ENCODE data around the gene NEMP2. TPM values are rescaled to one million over a fixed set of nuclear protein-coding genes. Genes with fewer than 3 reads are reported as not detected.

NEMP2 gene
- total RNA-seq, 2 experiments from 2014 or later, result 17.2 to 19.5 TPM

- CTCF ChIA-PET, result interaction anchor here (1.1 kb wide), 1 partner anchor 9 kb away, joined by 3 read pairs; no protein-coding TSS in a partner anchor
- no peak overlapping the region for H3K4me3 Mint-ChIP-seq
- peaks cover 28% of the 10 kb centered on the region for H3K4me1 Mint-ChIP-seq (ENCODE audit: low read depth)
- TF ChIP-seq, protein P1, sequence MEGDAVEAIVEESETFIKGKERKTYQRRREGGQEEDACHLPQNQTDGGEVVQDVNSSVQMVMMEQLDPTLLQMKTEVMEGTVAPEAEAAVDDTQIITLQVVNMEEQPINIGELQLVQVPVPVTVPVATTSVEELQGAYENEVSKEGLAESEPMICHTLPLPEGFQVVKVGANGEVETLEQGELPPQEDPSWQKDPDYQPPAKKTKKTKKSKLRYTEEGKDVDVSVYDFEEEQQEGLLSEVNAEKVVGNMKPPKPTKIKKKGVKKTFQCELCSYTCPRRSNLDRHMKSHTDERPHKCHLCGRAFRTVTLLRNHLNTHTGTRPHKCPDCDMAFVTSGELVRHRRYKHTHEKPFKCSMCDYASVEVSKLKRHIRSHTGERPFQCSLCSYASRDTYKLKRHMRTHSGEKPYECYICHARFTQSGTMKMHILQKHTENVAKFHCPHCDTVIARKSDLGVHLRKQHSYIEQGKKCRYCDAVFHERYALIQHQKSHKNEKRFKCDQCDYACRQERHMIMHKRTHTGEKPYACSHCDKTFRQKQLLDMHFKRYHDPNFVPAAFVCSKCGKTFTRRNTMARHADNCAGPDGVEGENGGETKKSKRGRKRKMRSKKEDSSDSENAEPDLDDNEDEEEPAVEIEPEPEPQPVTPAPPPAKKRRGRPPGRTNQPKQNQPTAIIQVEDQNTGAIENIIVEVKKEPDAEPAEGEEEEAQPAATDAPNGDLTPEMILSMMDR (IDR thresholded peaks at IDR 0.05), result no peak
- POLR2A ChIA-PET, result interaction anchor here (1.2 kb wide), 1 partner anchor 39 kb away, joined by 3 read pairs; the partner anchor contains the start of gene NEMP2
- H3K9me3 Mint-ChIP-seq, result no peaks in the 10 kb centered on the region
- no peaks in the 10 kb centered on the region for H3K27me3 Mint-ChIP-seq
- ATAC-seq (no peak), DNase-seq (no peak)
- intact Hi-C loops (cut with micrococcal nuclease), result no loop called here
- H3K27ac Mint-ChIP-seq, result no peak overlapping the region
- no peaks in the 10 kb centered on the region for H3K36me3 Mint-ChIP-seq (ENCODE audit: low read depth)
Observed at GRCh38 chr2:190574169-190574568, 39.6 kb upstream of the NEMP2 start.

GRCh38 chr2:190572246-190572645 is 37.7 kb upstream of the NEMP2 start:
- CTCF ChIA-PET, result interaction anchor here (1.6 kb wide), 1 partner anchor 21 kb away, joined by 3 read pairs; no protein-coding TSS in a partner anchor
- Mint-ChIP-seq H3K4me3 (no peak overlapping the region), H3K27me3 (no peaks in the 10 kb centered on the region), H3K27ac (no peak overlapping the region), H3K36me3 (ENCODE audit: low read depth) (peaks cover 6% of the 10 kb centered on the region), H3K4me1 (ENCODE audit: low read depth) (peaks cover 14% of the 10 kb centered on the region), H3K9me3 (peaks cover 7% of the 10 kb centered on the region)
- no peak for ATAC-seq
- intact Hi-C loops (cut with micrococcal nuclease), result no loop called here
- POLR2A ChIA-PET, result no interaction called here
- DNase-seq, result no peak
- TF ChIP-seq, protein P1 (IDR thresholded peaks at IDR 0.05), result no peak

DNA sequence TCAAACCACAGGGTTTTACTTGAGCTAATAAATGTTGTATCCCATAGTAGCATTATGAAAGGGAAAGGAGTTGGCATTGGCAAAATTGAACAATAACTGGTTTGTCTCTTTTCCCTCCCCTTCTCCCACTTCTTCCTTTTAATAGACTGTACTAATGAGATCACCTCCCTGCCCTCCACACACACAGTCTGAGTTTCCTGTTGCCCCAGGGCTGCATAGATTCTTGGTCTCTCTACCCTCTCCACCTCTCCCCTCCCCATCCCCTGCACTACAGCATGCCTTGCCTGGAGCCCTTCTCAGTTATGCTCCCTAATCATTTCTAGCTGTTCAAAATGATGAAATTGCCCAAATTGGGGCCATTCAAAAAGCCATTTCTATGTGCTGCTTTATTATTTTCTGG is 37.2 kb upstream of the NEMP2 start:
- POLR2A ChIA-PET, result interaction anchor here (1.6 kb wide), 1 partner anchor 37 kb away, joined by 4 read pairs; the partner anchor contains the start of gene NEMP2
- ATAC-seq, result no peak
- H3K27ac Mint-ChIP-seq, result no peak overlapping the region

GRCh38 chr2:190570871-190571270 is 36.3 kb upstream of the NEMP2 start:
- ATAC-seq, result no peak
- intact Hi-C loops (cut with micrococcal nuclease), result no loop called here

More for the DNA sequence above, 37.2 kb upstream of the NEMP2 start:
- H3K4me3 Mint-ChIP-seq, result no peak overlapping the region
- CTCF ChIA-PET, result interaction anchor here (1.0 to 1.6 kb wide), 2 partner anchors 9 to 22 kb away, joined by 3 to 4 read pairs; no protein-coding TSS in a partner anchor
- peaks cover 7% of the 10 kb centered on the region for H3K36me3 Mint-ChIP-seq (ENCODE audit: low read depth)
- TF ChIP-seq, protein P1 (IDR thresholded peaks at IDR 0.05), result no peak
- H3K27me3 Mint-ChIP-seq, result no peaks in the 10 kb centered on the region
- H3K4me1 Mint-ChIP-seq (ENCODE audit: low read depth), result peaks cover 14% of the 10 kb centered on the region
- intact Hi-C loops (cut with micrococcal nuclease), result no loop called here
- no peak for DNase-seq
- H3K9me3 Mint-ChIP-seq, result peaks cover 12% of the 10 kb centered on the region

More at GRCh38 chr2:190570871-190571270, 36.3 kb upstream of the NEMP2 start:
- H3K4me3 Mint-ChIP-seq, result no peak overlapping the region
- peaks cover 11% of the 10 kb centered on the region for H3K4me1 Mint-ChIP-seq (ENCODE audit: low read depth)
- no peaks in the 10 kb centered on the region for H3K27me3 Mint-ChIP-seq
- H3K9me3 Mint-ChIP-seq, result peaks cover 12% of the 10 kb centered on the region
- TF ChIP-seq, protein P1 (IDR thresholded peaks at IDR 0.05), result no peak
- H3K27ac Mint-ChIP-seq, result no peak overlapping the region
- ChIA-PET CTCF (interaction anchor here (1.0 to 1.8 kb wide), 3 partner anchors 8 to 23 kb away, joined by 3 to 4 read pairs (median 4); no protein-coding TSS in a partner anchor), POLR2A (interaction anchor here (1.6 kb wide), 1 partner anchor 36 kb away, joined by 4 read pairs; the partner anchor contains the start of gene NEMP2)
- DNase-seq, result no peak
- peaks cover 7% of the 10 kb centered on the region for H3K36me3 Mint-ChIP-seq (ENCODE audit: low read depth)

All from activated CD8-positive, alpha-beta T cell treated with anti-CD3 and anti-CD28 coated beads for 36 hours (primary cell).